ENCODE measurements around the gene IGFBP5.

Gene IGFBP5

DNA sequence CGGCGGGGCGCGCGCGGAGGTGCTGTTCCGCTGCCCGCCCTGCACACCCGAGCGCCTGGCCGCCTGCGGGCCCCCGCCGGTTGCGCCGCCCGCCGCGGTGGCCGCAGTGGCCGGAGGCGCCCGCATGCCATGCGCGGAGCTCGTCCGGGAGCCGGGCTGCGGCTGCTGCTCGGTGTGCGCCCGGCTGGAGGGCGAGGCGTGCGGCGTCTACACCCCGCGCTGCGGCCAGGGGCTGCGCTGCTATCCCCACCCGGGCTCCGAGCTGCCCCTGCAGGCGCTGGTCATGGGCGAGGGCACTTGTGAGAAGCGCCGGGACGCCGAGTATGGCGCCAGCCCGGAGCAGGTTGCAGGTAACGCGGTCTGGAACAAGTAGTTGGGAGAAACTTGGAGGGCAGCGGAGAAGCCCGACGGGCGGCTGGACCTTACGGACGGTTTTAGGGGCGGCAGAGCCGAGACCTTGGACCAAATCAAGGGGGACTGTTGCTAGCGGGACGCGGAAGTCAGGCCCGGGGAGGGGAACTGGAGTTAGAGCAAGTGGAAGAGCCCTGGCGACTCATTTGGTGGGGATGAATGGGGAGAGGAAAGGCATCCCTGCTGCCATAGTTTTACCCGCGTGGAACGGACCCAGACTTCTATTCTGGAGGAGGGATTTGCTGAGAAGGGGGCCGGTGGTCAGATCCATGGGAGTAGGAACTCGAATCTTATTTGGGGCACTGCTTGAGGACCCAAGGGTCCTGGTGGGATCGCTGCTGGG is 61.6 kb downstream of the IGFBP5 start:
- no peak for TF ChIP-seq CTCF (IDR thresholded peaks at IDR 0.05; ENCODE audit: control insufficient read depth, insufficient read depth, low read depth, low read length, missing control alignments)
- DNase-seq (ENCODE audit: low read depth): no peak
- peak overlapping the region; percentile 34 for H3K4me3 ChIP-seq (ENCODE audit: control insufficient read depth, low read depth, low read length)

- no peak for DNase-seq (ENCODE audit: low read depth)
Measured at GRCh38 chr2:216632952-216633615, 62.3 kb downstream of the IGFBP5 start, which contains the start of gene IGFBP2. Gene IGFBP2 (plus strand): TSS chr2:216633420. CDS start chr2:216633524, 104 bp downstream.

GRCh38 chr2:216632346-216632951 is 62.9 kb downstream of the IGFBP5 start:
- no peak overlapping the region for H3K4me3 ChIP-seq (ENCODE audit: control insufficient read depth, low read depth, low read length)
- TF ChIP-seq CTCF (IDR thresholded peaks at IDR 0.05; ENCODE audit: control insufficient read depth, insufficient read depth, low read depth, low read length, missing control alignments): no peak
- no peak for DNase-seq (ENCODE audit: low read depth)

More at GRCh38 chr2:216632952-216633615, 62.3 kb downstream of the IGFBP5 start, which contains the start of gene IGFBP2:
- no peak for TF ChIP-seq CTCF (IDR thresholded peaks at IDR 0.05; ENCODE audit: control insufficient read depth, insufficient read depth, low read depth, low read length, missing control alignments)
- peak within 1 kb of the TSS; percentile 42 for H3K4me3 ChIP-seq (ENCODE audit: control insufficient read depth, low read depth, low read length)

GRCh38 chr2:216629784-216630183 is 65.6 kb downstream of the IGFBP5 start:
- no peak for DNase-seq (ENCODE audit: low read depth)
- no peak overlapping the region for H3K4me3 ChIP-seq (ENCODE audit: control insufficient read depth, low read depth, low read length)
- TF ChIP-seq CTCF (IDR thresholded peaks at IDR 0.05; ENCODE audit: control insufficient read depth, insufficient read depth, low read depth, low read length, missing control alignments): no peak

DNA sequence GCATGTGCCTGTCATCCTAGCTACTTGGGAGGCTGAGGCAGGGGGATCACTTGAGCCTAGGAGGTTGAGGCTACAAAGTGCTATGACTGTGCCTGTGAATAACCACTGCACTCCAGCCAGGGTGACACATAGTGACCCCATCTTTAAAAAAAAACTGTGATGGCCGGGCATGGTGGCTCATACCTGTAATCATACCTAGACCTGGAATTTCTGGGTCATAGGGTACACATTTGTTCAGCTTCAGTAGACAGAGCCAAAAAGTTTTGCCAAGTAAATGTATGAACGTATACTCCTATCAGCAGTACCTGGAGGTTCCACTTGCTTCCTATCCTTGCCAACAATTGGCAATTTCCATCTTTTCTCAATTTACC is 68.5 kb downstream of the IGFBP5 start:
- DNase-seq (ENCODE audit: low read depth): no peak
- no peak for TF ChIP-seq CTCF (IDR thresholded peaks at IDR 0.05; ENCODE audit: control insufficient read depth, insufficient read depth, low read depth, low read length, missing control alignments)
- no peak overlapping the region for H3K4me3 ChIP-seq (ENCODE audit: control insufficient read depth, low read depth, low read length)

DNA sequence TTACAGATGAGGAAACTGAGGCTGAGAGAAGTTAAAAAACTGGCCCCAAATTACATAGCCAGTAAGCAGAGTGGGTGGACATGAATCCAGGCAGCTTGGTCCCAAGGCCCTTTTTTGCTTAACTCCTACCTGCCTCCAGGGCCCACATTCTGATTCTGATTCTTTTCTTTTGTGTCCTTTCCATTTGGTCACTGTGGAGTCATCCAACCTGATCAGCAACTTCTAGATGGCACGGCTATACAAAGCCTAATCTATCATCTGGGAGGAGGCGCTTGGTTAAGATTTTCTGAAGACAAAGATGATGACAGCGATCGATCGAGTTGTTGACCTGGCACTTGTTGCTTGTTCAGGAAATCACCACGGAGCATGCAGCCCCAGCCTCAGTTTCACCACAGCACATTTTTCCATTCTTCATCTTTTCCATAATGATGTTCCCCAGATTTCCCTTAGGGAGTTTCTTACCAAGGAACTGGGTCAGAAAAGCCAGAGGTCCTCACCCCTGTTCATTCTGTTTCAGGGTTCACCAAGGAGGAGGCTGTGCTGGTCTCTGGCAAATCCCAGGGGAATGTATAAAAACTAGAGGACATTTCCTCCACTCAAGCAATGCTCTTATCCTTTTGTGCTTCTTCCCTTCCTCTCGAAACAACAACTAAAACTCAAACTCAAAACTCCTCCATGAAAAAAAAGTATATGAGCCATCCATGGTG is 69.0 kb downstream of the IGFBP5 start:
- TF ChIP-seq CTCF (IDR thresholded peaks at IDR 0.05; ENCODE audit: control insufficient read depth, insufficient read depth, low read depth, low read length, missing control alignments): no peak
- DNase-seq (ENCODE audit: low read depth): no peak

More for the DNA sequence above, 69.0 kb downstream of the IGFBP5 start:
- no peak overlapping the region for H3K4me3 ChIP-seq (ENCODE audit: control insufficient read depth, low read depth, low read length)
